Astrocyte (in vitro differentiated cells and primary cell): ENCODE measurements around the gene DCLK1.

Experiments used
- CTCF ChIP-seq: IDR thresholded peaks from 2 replicates; pipeline ENCODE4 v1.5.1; 2011; ENCODE audit warnings: low read depth, mild to moderate bottlenecking, inconsistent platforms, low read length, moderate library complexity; ENCODE audit not compliant: insufficient read depth
- EZH2 ChIP-seq: IDR thresholded peaks from 2 replicates; pipeline ENCODE4 v1.6.1; 2012; ENCODE audit warnings: mild to moderate bottlenecking, low read length, inconsistent platforms; ENCODE audit not compliant: insufficient read depth

- TF ChIP-seq CTCF (no peak), EZH2 (no peak)
Measured at GRCh38 chr13:35882722-35883497, 248.3 kb downstream of the DCLK1 start.
